ENCODE measurements around the gene WDR72. TPM values are rescaled to one million over a fixed set of nuclear protein-coding genes. Genes with fewer than 3 reads are reported as not detected.
"Not testable (repeated sequence)": the region's sequence is repeated elsewhere in the genome, so short reads cannot be mapped to it uniquely, and the experiment has no call there.

The WDR72 gene
- polyA plus RNA-seq, 4 donors = 1.2 to 74.3 (median 65.8) TPM

GRCh38 chr15:53540626-53541300 is 218.7 kb downstream of the WDR72 start:
- DNase-seq (ENCODE audit: low read depth in 4 of 4, low spot score in 3 of 4) = not testable (repeated sequence)

- no peak for DNase-seq (ENCODE audit: low read depth in 4 of 4, low spot score in 3 of 4)
Observed at GRCh38 chr15:53539878-53540277, 219.6 kb downstream of the WDR72 start.

DNA sequence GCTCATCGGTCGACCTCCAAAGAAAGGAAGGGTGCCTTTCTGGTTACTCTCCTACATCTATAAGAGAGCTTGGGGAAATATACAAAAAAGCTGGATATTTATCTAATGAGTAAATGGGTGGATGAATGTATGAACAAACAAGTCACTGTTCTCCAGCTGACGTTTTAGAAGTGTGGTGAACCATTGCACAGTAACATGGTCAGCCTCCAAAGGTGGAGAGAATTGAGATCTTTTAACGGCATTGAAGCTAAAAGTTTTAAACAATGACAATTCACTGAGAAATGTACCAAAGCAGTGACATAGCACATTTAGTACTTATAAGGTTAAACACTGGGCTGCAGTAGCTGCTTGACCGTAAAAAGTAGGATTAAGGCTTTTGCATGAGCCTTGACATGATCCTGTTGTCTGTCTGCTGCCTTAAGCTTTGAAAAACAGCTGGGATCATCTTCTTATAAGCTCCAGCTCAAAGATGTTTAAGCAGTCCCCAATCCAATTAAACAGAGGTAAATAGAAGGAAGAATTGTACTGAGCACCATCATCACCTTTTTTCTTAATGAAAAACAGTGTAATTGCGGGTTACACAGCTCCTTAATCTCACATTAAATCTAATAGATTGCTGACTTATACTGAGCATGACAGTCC is 222.9 kb downstream of the WDR72 start:
- DNase-seq (ENCODE audit: low read depth in 4 of 4, low spot score in 3 of 4) = no peak

GRCh38 chr15:53535886-53536285 is 223.6 kb downstream of the WDR72 start:
- DNase-seq (ENCODE audit: low read depth in 4 of 4, low spot score in 3 of 4) = no peak

DNA sequence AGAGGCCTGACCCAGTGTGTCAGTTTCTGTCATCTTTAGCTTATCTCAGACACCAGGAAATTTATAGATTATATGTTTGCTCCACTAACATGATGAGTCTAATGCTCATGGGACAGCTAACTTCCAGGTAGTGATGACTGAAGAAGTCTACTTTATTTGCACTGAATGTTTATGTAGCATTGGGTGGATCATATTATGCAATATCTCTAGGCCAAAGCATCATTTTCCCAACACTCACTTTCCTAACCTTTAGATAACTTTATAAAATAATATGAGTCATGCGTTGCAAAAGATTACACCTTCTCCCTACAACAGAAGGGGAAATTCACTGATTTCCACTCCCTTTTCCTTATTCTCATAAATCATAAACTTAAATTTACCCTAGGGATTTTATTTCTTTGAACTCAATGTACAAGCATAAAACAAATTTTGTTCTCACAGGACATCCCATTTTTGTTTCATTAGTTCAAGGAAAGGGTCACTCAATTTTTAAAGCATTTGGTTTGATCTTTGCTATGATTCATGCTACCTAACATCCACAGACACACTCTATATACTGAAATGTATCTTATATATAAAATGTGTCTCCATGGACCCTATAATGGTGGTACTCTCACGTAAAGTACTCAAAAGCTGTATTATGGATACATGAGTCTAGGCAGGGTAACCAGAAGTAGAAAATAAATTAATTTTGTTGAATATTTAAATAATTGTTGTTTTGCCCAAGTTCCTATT is 225.2 kb downstream of the WDR72 start:
- DNase-seq (ENCODE audit: low read depth in 4 of 4, low spot score in 3 of 4) = no peak

- peak in 1 of 4 donors; percentile 30 for DNase-seq (ENCODE audit: low read depth in 4 of 4, low spot score in 3 of 4)
Observed at GRCh38 chr15:53530761-53531160, 228.7 kb downstream of the WDR72 start.

DNA sequence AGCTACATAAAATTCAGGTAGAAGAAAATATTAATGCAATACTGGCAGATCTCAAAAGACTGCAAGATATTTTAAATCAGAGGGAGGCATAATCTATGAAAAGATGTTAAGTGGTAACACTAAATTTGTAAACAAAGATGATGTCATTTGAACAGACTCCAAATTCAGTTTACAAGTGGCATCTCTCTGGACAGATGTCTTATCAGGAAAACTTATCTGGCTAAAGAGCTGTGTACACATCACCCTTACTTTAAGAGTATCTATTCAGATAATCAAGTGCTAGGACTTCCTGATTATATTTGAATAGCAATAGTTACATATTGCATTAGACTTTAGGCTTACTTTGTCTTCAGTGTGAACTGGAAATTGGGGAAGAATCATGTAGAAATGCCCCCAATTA is 231.5 kb downstream of the WDR72 start:
- DNase-seq (ENCODE audit: low read depth in 4 of 4, low spot score in 3 of 4) = no peak

- no peak for DNase-seq (ENCODE audit: low read depth in 4 of 4, low spot score in 3 of 4)
Observed at GRCh38 chr15:53525894-53526293, 233.6 kb downstream of the WDR72 start.

DNA sequence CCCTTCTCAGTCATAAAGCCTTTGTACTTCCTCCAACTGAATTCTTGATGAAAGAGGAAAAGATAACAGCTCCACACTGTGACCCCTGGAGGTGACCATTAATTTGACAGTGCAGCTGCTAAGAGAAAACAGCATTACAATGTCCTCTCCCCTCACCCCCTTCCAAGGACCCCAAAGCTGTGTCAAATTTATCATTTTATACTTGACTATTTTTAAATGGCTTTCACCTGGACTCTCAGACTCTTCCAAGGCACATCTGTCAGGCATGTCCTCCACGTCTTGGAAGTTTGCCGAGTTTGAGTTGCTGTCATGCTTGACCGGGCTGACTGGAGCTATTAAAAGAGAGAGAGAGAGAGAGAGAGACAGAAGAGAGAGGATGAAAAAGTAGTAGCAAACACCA is 236.5 kb downstream of the WDR72 start:
- DNase-seq (ENCODE audit: low read depth in 4 of 4, low spot score in 3 of 4) = peak; percentile 42 to 68 (median 51)

GRCh38 chr15:53520996-53521395 is 238.5 kb downstream of the WDR72 start:
- DNase-seq (ENCODE audit: low read depth in 4 of 4, low spot score in 3 of 4) = no peak

- no peak for DNase-seq (ENCODE audit: low read depth in 4 of 4, low spot score in 3 of 4)
Observed at GRCh38 chr15:53513431-53513830, 246.0 kb downstream of the WDR72 start.

DNA sequence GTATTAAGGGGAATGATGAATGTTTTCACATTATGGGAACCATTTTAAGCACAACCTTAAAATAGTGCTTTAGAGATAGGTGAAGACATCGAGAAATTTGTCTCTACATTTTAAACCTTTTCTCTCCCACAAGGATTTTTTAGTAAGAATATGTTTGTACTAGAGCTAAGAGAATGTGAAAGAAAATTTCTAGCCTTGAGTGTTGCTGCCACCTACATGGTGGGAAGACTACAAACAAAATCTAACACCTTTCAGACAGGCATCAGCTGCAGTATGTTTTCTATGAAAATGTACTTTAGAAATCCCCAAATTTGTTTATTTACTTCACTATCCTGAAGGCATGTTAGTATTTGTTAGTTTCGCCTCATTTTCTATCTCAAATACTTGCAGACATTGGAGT is 247.4 kb downstream of the WDR72 start:
- DNase-seq (ENCODE audit: low read depth in 4 of 4, low spot score in 3 of 4) = no peak

DNA sequence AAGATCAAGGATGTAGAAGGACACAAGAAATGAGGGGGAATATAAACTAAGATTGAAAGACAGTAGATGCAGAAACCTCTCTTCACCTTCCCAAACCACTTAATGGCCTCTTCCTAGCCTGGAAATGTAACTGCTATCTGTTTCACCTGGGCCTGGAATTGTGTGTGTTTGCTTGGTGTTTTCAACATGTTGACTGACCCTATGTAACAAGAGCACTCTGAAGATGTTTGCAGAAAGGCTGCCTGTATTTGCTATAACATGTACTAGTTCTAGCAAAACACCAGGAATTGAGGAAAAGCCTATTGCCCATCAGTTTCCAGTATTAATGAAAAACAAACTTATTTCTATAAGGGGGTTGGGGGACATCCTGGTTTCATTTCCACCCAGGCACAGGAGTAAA is 248.3 kb downstream of the WDR72 start:
- no peak for DNase-seq (ENCODE audit: low read depth in 4 of 4, low spot score in 3 of 4)

GRCh38 chr15:53506370-53506769 is 253.1 kb downstream of the WDR72 start:
- DNase-seq (ENCODE audit: low read depth in 4 of 4, low spot score in 3 of 4) = no peak

DNA sequence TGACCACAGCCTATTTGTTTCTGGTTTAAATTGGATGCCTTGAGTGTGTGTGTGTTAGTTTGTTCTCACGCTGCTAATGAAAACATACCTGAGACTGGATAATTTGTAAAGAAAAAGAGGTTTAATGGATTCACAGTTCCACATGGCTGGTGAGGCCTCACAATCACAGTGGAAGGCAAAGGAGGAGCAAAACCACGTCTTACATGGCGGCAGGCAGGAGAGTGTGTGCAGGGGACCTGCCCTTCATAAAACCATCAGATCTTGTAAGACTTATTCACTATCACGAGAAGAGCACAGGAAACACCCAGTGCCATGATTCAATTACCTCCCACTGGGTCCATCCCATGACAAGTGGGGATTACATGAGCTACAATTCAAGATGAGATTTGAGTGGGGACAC is 260.5 kb downstream of the WDR72 start:
- DNase-seq (ENCODE audit: low read depth in 4 of 4, low spot score in 3 of 4) = no peak

- no peak for DNase-seq (ENCODE audit: low read depth in 4 of 4, low spot score in 3 of 4)
Observed at GRCh38 chr15:53490341-53490740, 269.1 kb downstream of the WDR72 start.

DNA sequence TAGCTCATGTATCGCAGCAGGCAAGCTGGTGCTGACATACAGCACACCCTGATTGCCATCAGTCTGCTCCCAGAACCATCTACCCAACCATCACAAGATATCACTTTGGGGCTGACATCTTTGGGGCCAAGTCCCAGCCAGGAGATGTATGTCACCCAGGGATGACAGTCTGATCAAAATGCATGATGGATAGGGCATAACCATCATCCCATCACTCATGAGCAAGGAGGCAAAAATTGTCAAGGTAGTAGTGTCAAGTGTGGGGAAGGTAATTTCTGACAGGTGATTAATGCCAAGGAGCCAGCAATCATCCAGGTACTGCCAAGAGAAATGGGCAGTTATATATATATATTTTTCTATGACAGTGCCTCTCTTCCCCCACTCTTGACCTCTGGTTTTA is 277.4 kb downstream of the WDR72 start:
- no peak for DNase-seq (ENCODE audit: low read depth in 4 of 4, low spot score in 3 of 4)

DNA sequence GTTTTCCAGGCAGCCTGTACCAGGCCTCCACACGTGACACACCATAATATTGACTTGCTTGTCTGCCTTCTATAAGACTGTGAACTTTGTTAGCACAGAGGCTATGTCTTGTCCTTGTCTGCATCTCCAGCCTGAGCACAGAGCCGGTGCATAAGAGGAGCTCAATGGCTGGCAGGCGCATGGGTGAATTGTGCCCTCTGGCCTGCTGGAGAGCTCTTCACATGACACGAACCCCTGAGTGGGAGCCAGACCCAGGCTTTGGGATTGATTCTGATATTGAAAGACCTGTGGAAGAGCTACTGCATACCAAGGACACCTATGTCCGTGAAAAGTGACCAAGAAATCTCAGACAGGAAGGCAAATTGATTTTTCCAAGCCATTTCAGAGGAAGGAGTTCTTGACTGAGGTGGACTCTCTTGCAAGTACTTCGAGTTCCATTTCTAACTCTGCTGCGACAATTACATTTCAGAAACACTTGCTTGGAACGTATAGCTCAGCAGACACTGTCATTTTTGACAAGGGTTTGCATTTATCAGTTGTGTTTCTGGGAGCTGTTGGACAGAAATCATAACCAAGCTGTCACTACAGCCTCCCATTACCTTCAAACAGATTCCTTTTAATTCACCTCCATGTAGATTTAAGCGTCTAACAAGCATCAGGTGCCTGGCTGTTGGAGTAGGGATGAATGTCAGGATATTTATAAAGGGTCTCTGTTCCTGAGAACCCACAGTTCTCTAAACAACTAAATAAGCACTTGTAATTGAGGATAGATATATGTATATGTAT is 281.3 kb downstream of the WDR72 start:
- DNase-seq (ENCODE audit: low read depth in 4 of 4, low spot score in 3 of 4) = no peak

DNA sequence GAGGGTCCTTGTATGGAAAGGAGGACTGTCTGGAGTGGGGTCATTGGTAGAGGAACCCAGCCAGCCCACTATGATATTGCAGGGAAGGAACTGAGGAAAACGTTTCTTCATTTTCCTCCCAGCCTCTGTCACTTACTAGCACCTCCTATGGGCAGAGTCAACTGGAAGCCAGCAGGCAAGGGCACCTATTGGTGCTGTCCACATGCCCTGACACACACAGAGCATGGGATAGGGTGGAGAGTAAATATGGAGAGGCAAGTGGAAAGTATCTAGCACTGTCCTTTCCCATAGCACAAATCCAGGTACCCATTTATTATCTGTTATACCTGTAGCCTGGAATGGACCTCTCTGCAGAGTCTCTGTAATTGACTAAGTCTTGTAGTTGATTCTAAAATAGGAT is 285.6 kb downstream of the WDR72 start:
- DNase-seq (ENCODE audit: low read depth in 4 of 4, low spot score in 3 of 4) = no peak

DNA sequence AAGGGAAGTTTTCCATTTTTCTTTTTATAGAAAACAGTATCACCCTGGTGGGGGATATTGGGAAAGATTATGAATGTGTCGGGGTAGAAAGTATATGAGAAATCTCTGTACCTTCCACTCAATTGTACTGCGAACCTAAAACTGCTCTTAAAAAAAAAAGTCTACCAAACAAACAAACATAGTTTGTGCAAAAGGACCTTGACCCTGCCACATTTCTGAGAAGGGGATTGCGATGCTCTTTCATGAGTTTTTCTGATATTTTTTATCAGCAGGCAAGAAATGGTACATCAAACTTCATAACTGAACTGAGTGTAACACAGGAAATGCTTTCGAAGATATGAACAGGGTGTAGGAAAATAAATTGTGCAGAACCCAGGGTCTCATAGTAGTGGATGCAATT is 286.0 kb downstream of the WDR72 start:
- no peak for DNase-seq (ENCODE audit: low read depth in 4 of 4, low spot score in 3 of 4)

DNA sequence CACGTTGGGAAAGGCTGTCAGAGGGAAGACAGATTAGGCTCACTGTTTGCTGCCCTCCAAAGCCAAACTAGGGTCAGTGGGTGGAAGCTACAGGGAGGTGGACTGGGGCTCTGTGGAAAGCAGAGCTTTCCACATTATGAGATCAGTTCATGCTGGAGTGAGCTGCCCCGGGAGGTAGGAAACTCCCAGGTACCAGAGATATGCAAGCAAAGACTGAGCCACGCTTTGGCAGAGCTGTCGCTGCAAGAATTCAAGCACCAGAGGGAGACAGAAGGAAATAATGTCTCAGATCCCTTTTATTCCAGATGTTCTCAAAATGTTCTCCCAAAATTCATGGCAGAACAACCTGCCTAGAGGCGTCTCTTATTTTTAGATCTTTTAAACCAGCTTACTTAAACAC is 286.6 kb downstream of the WDR72 start:
- DNase-seq (ENCODE audit: low read depth in 4 of 4, low spot score in 3 of 4) = no peak
